Medulla oblongata (tissue), 1 donor: ENCODE data around the gene KCNG2.
A peak's percentile ranks its signal among the peaks of the same experiment; 100 is the strongest.

Experiments used
- DNase-seq: peaks from one replicate; pipeline ENCODE4 v3.0.0-alpha.2; 2015; ENCODE audit errors: extremely low spot score

Gene KCNG2

GRCh38 chr18:79940126-79940813 lies 142.5 kb downstream of the KCNG2 start:
- no peak for DNase-seq

- no peak for DNase-seq
Measured at GRCh38 chr18:79940814-79941472, 143.2 kb downstream of the KCNG2 start.

GRCh38 chr18:79941473-79942119 lies 143.9 kb downstream of the KCNG2 start:
- peak; percentile 73 for DNase-seq

GRCh38 chr18:79942211-79942610 lies 144.5 kb downstream of the KCNG2 start:
- no peak for DNase-seq

GRCh38 chr18:79942786-79943607 lies 145.3 kb downstream of the KCNG2 start:
- DNase-seq: no peak

- no peak for DNase-seq
Measured at GRCh38 chr18:79943608-79944125, 145.9 kb downstream of the KCNG2 start.

GRCh38 chr18:79944126-79944731 lies 146.5 kb downstream of the KCNG2 start:
- DNase-seq: no peak

- no peak for DNase-seq
Measured at GRCh38 chr18:79944746-79945117, 147.0 kb downstream of the KCNG2 start.

- no peak for DNase-seq
Measured at GRCh38 chr18:79945118-79946042, 147.6 kb downstream of the KCNG2 start.

GRCh38 chr18:79947054-79947755 lies 149.5 kb downstream of the KCNG2 start:
- DNase-seq: no peak

GRCh38 chr18:79947881-79948610 lies 150.3 kb downstream of the KCNG2 start:
- peak; percentile 46 for DNase-seq

GRCh38 chr18:79948719-79949411 lies 151.1 kb downstream of the KCNG2 start:
- no peak for DNase-seq
